Right lobe of liver (tissue), 6 donors: ENCODE measurements around the gene UBXN11. TPM values are rescaled to one million over a fixed set of nuclear protein-coding genes. Genes with fewer than 3 reads are reported as not detected.

Source experiments
- ATAC-seq, 4 donors: fragments of 200-7000 bp; cut with Tn5 transposase; one replicate each; pipeline ENCODE4 v1.9.1; 2020; ENCODE audit warnings: mild to moderate bottlenecking in 4 of 4, moderate library complexity in 4 of 4
- DNase-seq, 3 donors: peaks; one replicate each; pipeline ENCODE4 v3.0.0-alpha.2; 2020
- H3K27ac ChIP-seq, 3 donors: fragments of 200-600 bp; one replicate each; pipeline ENCODE4 v1.8.0; 2022
- H3K27me3 ChIP-seq, 2 donors: fragments of 200-600 bp; one replicate each; pipeline ENCODE4 v1.8.0; 2022
- H3K36me3 ChIP-seq, 4 donors: fragments of 200-600 bp; sonication (generic) in 1 of 4; one replicate each; pipeline versions ENCODE4 v1.5.1 to v1.8.0; 2017 to 2022; ENCODE audit warnings: control low read depth in 1 of 4
- H3K4me1 ChIP-seq, 4 donors: fragments of 200-600 bp; sonication (generic) in 1 of 4; one replicate each; pipeline versions ENCODE4 v1.5.1 to v1.8.0; 2017 to 2022; ENCODE audit warnings: control low read depth in 1 of 4
- H3K4me3 ChIP-seq, 3 donors: fragments of 200-600 bp; one replicate each; pipeline ENCODE4 v1.8.0; 2022
- H3K9me3 ChIP-seq, 4 donors: fragments of 200-600 bp; sonication (generic) in 1 of 4; one replicate each; pipeline versions ENCODE4 v1.5.1 to v1.8.0; 2017 to 2022; ENCODE audit warnings: control low read depth in 1 of 4
- POLR2A ChIP-seq: fragments of 450-650 bp; IDR thresholded peaks from one replicate; pipeline ENCODE4 v1.6.1; 2017; ENCODE audit warnings: antibody characterized with exemption, mild to moderate bottlenecking
- WGBS: methylation state at CpG from one replicate; pipeline ENCODE4 v1.1.6; 2018; ENCODE audit warnings: low coverage, low lambda C conversion rate; ENCODE audit not compliant: insufficient coverage; ENCODE audit errors: missing lambda C conversion rate; 5-methylcytosine and 5-hydroxymethylcytosine counted together
- intact Hi-C, 2 donors: fragments of 100-400 bp; cut with DNase I; formaldehyde crosslinking; loops; one replicate each; pipeline versions ENCODE4 v1.11.2 to v1.14.1; 2022
- total RNA-seq, 6 experiments: library from RNA; depleted of rRNA in 2 of 6; stranded (reverse); fragments of >200 nt in 2 of 6; fragmentation: NEBNext Ultra II Directional in 3 of 6; extraction: Animal tissue kit (Norgen Biotek cat#: 25700) in 3 of 6; gene quantifications; one replicate each; pipeline versions ENCODE4 v1.1.0 to v1.2.4, GENCODE V29; 2016 to 2023
- TF ChIP-seq, protein P1 (sequence below), 4 donors: fragments of 200-600 bp in 3 of 4; fragments of 450-650 bp in 1 of 4; IDR thresholded peaks; one replicate each; pipeline versions ENCODE4 v1.5.1 to v1.8.0; 2016 to 2022; ENCODE audit warnings: antibody characterized with exemption in 4 of 4, mild to moderate bottlenecking in 2 of 4
- donor health status: DM: no; HTN: yes; CAD: no.
- donor health status: DM: no; HTN: no; CAD: no.
- donor health status: DM: no; HTN: no; CAD: no.
- donor health status: DM: no; HTN: yes; CAD: no.
- donor health status: DM: no; HTN: yes; CAD: no.

Gene UBXN11
- total RNA-seq, 6 experiments from 2014 or later: 4.3 to 11.3 (median 7.0) TPM

GRCh38 chr1:26289158-26290059 is 17.0 kb downstream of the UBXN11 start:
- Histone ChIP-seq H3K4me3 (no peak overlapping the region), H3K4me1 (peaks cover 0 to 9% (median 0%) of the 10 kb centered on the region in 4 donors), H3K36me3 (no peaks in the 10 kb centered on the region), H3K27ac (peak overlapping the region; percentile 20 to 53 (median 31)), H3K27me3 (no peaks in the 10 kb centered on the region), H3K9me3 (no peaks in the 10 kb centered on the region)
- TF ChIP-seq, protein P1, sequence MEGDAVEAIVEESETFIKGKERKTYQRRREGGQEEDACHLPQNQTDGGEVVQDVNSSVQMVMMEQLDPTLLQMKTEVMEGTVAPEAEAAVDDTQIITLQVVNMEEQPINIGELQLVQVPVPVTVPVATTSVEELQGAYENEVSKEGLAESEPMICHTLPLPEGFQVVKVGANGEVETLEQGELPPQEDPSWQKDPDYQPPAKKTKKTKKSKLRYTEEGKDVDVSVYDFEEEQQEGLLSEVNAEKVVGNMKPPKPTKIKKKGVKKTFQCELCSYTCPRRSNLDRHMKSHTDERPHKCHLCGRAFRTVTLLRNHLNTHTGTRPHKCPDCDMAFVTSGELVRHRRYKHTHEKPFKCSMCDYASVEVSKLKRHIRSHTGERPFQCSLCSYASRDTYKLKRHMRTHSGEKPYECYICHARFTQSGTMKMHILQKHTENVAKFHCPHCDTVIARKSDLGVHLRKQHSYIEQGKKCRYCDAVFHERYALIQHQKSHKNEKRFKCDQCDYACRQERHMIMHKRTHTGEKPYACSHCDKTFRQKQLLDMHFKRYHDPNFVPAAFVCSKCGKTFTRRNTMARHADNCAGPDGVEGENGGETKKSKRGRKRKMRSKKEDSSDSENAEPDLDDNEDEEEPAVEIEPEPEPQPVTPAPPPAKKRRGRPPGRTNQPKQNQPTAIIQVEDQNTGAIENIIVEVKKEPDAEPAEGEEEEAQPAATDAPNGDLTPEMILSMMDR (IDR thresholded peaks at IDR 0.05): no peak
- no peak for TF ChIP-seq POLR2A
- DNase-seq (peak in 2 of 3 donors; percentile 48), ATAC-seq (peak; percentile 19 to 33 (median 27))
- 78% methylated on average over 4 of the region's 21 CpGs for WGBS
- intact Hi-C loops: loop anchor here (10.0 kb wide), 1 partner anchor 75 kb away; no protein-coding TSS in a partner anchor

DNA sequence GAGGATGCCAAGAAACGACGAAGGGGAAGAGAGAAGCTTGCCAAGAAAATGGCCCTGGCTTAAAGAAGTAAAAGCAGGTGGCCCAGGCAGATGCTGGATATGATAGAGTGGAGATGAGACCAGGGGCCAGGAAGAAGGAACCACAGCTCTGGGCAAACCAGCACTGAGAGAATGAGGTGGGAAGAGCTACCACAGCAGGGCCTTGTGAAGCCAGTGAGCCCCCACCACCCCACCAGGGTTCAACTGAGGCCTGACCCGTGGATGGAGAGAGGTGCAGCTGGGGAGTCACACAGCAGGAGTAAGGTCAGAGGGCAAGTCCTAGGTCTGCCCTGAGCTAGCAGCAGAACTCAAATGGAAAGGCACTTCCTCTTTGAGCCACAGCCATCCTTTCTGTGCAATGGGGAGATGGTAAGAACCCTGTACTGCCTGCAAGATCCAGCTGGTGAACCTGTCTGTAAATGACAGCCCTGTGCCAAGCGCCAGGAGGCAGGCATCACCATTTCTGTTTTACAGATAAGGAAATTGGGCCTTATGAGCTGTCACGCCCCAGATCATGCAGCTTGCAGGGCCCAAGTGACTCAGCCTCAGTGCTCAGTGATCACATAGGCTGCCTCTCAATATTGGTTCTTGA is 18.0 kb downstream of the UBXN11 start:
- peaks cover 0 to 10% (median 0%) of the 10 kb centered on the region in 4 donors for H3K4me1 ChIP-seq
- peak overlapping the region; percentile 20 to 53 (median 31) for H3K27ac ChIP-seq
- peak in 1 of 4 donors; percentile 4 for ATAC-seq
- no peaks in the 10 kb centered on the region for H3K9me3 ChIP-seq
- intact Hi-C loops: loop anchor here in 1 of 2 donors (10.0 kb wide), 1 partner anchor 76 kb away; no protein-coding TSS in a partner anchor
- H3K36me3 ChIP-seq: no peaks in the 10 kb centered on the region
- H3K27me3 ChIP-seq: no peaks in the 10 kb centered on the region
- DNase-seq: no peak
- TF ChIP-seq, protein P1 (IDR thresholded peaks at IDR 0.05): no peak
- TF ChIP-seq POLR2A: no peak
- WGBS: 41% methylated on average over 2 of the region's 5 CpGs
- H3K4me3 ChIP-seq: no peak overlapping the region

DNA sequence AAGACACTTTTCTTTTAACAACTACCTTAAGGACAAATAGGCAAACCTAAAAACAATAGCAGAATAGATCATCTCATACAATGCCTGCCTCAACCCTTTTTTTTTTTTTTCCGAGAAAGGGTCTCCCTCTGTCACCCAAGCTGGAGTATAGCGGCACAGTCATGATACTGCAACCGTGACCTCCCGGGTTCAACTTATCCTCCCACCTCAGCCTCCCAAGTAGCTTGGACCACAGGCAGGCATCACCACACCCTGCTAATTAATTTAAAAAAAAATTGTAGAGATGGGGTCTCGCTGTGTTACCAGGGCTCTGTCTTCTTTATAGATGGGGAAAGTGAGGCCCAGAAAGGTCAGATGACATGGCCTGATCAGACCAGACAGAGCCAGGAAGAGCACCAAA is 18.6 kb downstream of the UBXN11 start:
- Histone ChIP-seq H3K4me1 (peaks cover 0 to 10% (median 0%) of the 10 kb centered on the region in 4 donors), H3K4me3 (no peak overlapping the region), H3K27me3 (no peaks in the 10 kb centered on the region), H3K36me3 (no peaks in the 10 kb centered on the region), H3K9me3 (no peaks in the 10 kb centered on the region), H3K27ac (no peak overlapping the region)
- no peak for TF ChIP-seq POLR2A
- TF ChIP-seq, protein P1 (IDR thresholded peaks at IDR 0.05): no peak
- DNase-seq (no peak), ATAC-seq (no peak)
- intact Hi-C loops: loop anchor here in 1 of 2 donors (10.0 kb wide), 1 partner anchor 77 kb away; no protein-coding TSS in a partner anchor
- WGBS: 78% methylated on average over 4 of the region's 5 CpGs

GRCh38 chr1:26287033-26287711 is 19.3 kb downstream of the UBXN11 start:
- ATAC-seq: peak; percentile 8 to 35 (median 18)
- no peaks in the 10 kb centered on the region for H3K27me3 ChIP-seq
- intact Hi-C loops: loop anchor here in 1 of 2 donors (10.0 kb wide), 1 partner anchor 78 kb away; no protein-coding TSS in a partner anchor
- no peak overlapping the region for H3K27ac ChIP-seq
- no peak for TF ChIP-seq POLR2A
- no peaks in the 10 kb centered on the region for H3K9me3 ChIP-seq
- no peak for DNase-seq
- H3K4me1 ChIP-seq: peaks cover 0 to 10% (median 0%) of the 10 kb centered on the region in 4 donors
- 28% methylated on average over 6 of the region's 8 CpGs for WGBS
- H3K4me3 ChIP-seq: no peak overlapping the region
- no peaks in the 10 kb centered on the region for H3K36me3 ChIP-seq
